HG03558 (cell line): ENCODE data around the gene CRYGN.

Experiments
- ATAC-seq: cut with Tn5 transposase; IDR thresholded peaks from one replicate; pipeline ENCODE4 v1.9.1; 2021; ENCODE audit warnings: moderate number of reproducible peaks; ENCODE audit not compliant: unreplicated experiment; ENCODE audit errors: extremely low read depth

Gene CRYGN

GRCh38 chr7:151439855-151440798 is at the start of gene CRYGN:
TSS of gene CRYGN (minus strand) at chr7:151440141. CDS start at chr7:151439917, 224 bp downstream.
- ATAC-seq, result no peak

GRCh38 chr7:151489498-151489897 is 49.6 kb upstream of the CRYGN start:
- ATAC-seq, result no peak

GRCh38 chr7:151488096-151488495 is 48.2 kb upstream of the CRYGN start:
- no peak for ATAC-seq

GRCh38 chr7:151487228-151487627 is 47.3 kb upstream of the CRYGN start:
- no peak for ATAC-seq

- no peak for ATAC-seq
These were observed 46.1 kb upstream of the CRYGN start for GRCh38 chr7:151486074-151486473.

- no peak for ATAC-seq
These were observed 45.2 kb upstream of the CRYGN start for GRCh38 chr7:151484971-151485707.

- ATAC-seq, result no peak
These were observed 43.7 kb upstream of the CRYGN start for GRCh38 chr7:151483711-151483983.

- no peak for ATAC-seq
These were observed 43.2 kb upstream of the CRYGN start for GRCh38 chr7:151482883-151483710.

- no peak for ATAC-seq
These were observed 41.9 kb upstream of the CRYGN start for GRCh38 chr7:151481650-151482505.

- ATAC-seq, result no peak
These were observed 37.9 kb upstream of the CRYGN start for GRCh38 chr7:151477867-151478266.

- no peak for ATAC-seq
These were observed 32.9 kb upstream of the CRYGN start for GRCh38 chr7:151472644-151473380.

- ATAC-seq, result no peak
These were observed 30.8 kb upstream of the CRYGN start for GRCh38 chr7:151470711-151471110.

- ATAC-seq, result no peak
These were observed 29.3 kb upstream of the CRYGN start for GRCh38 chr7:151469281-151469680.

- ATAC-seq, result no peak
These were observed 28.5 kb upstream of the CRYGN start for GRCh38 chr7:151468217-151469018.

- ATAC-seq, result no peak
These were observed 25.2 kb upstream of the CRYGN start for GRCh38 chr7:151465169-151465568.

- ATAC-seq, result no peak
These were observed 22.4 kb upstream of the CRYGN start for GRCh38 chr7:151462306-151462779.

- ATAC-seq, result no peak
These were observed 21.9 kb upstream of the CRYGN start for GRCh38 chr7:151461942-151462230.
